ENCODE measurements around the gene LNPEP. TPM values are rescaled to one million over a fixed set of nuclear protein-coding genes. Genes with fewer than 3 reads are reported as not detected.

The LNPEP gene
- total and polyA plus RNA-seq, 2 of the 13 experiments (the other 11 are each of a cell fraction or from before 2014, with no cell fraction given) = 8.0 to 16.9 TPM

- no peak; the same call in 1 of the 2 replicates for TF ChIP-seq SOX5 (CRISPR knock-in tag; IDR thresholded peaks at IDR 0.05; ENCODE audit: borderline replicate concordance)
- TF ChIP-seq, protein P1, sequence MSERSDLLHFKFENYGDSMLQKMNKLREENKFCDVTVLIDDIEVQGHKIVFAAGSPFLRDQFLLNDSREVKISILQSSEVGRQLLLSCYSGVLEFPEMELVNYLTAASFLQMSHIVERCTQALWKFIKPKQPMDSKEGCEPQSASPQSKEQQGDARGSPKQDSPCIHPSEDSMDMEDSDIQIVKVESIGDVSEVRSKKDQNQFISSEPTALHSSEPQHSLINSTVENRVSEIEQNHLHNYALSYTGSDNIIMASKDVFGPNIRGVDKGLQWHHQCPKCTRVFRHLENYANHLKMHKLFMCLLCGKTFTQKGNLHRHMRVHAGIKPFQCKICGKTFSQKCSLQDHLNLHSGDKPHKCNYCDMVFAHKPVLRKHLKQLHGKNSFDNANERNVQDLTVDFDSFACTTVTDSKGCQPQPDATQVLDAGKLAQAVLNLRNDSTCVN (CRISPR knock-in tag; IDR thresholded peaks at IDR 0.05; ENCODE audit: borderline replicate concordance) = peak; percentile 42; the same call in 1 of the 2 replicates
- TF ChIP-seq ZSCAN22 (CRISPR knock-in tag; IDR thresholded peaks at IDR 0.05) = no peak; the same call in 1 of the 2 replicates
- no peak for TF ChIP-seq ZNF33A (CRISPR knock-in tag; IDR thresholded peaks at IDR 0.05; ENCODE audit: borderline replicate concordance)
- TF ChIP-seq EP300 (IDR thresholded peaks at IDR 0.05; ENCODE audit: low read depth in 2 of 2, low read length in 2 of 2) = peak in 1 of 2 experiments; percentile 60; a peak in 1 of 4 replicates
- peak; percentile 11; the same call in 1 of the 2 replicates for TF ChIP-seq EP300 (CRISPR knock-in tag; IDR thresholded peaks at IDR 0.05; ENCODE audit: borderline replicate concordance)
- TF ChIP-seq MEF2D (CRISPR knock-in tag; IDR thresholded peaks at IDR 0.05) = no peak
- no peak for TF ChIP-seq ZNF800 (CRISPR knock-in tag; IDR thresholded peaks at IDR 0.05)
- TF ChIP-seq NONO (IDR thresholded peaks at IDR 0.05) = no peak
- TF ChIP-seq NONO (CRISPR knock-in tag; conservative IDR thresholded peaks at IDR 0.05) = peak; percentile 70
- TF ChIP-seq RFX3 (CRISPR knock-in tag; IDR thresholded peaks at IDR 0.05) = no peak
- 0 out of 2 replicates have a peak, but pooled peaks have one; percentile 19 for TF ChIP-seq ZNF232 (CRISPR knock-in tag; IDR thresholded peaks at IDR 0.05; ENCODE audit: borderline replicate concordance)
- no peak for TF ChIP-seq ZNF7 (CRISPR knock-in tag; IDR thresholded peaks at IDR 0.05)
- TF ChIP-seq KLF6 (CRISPR knock-in tag; IDR thresholded peaks at IDR 0.05) = peak; percentile 45; the same call in 1 of the 2 replicates
- no peak for TF ChIP-seq NR1H2 (CRISPR knock-in tag; IDR thresholded peaks at IDR 0.05; ENCODE audit: borderline replicate concordance, low read depth)
- TF ChIP-seq, protein P2, sequence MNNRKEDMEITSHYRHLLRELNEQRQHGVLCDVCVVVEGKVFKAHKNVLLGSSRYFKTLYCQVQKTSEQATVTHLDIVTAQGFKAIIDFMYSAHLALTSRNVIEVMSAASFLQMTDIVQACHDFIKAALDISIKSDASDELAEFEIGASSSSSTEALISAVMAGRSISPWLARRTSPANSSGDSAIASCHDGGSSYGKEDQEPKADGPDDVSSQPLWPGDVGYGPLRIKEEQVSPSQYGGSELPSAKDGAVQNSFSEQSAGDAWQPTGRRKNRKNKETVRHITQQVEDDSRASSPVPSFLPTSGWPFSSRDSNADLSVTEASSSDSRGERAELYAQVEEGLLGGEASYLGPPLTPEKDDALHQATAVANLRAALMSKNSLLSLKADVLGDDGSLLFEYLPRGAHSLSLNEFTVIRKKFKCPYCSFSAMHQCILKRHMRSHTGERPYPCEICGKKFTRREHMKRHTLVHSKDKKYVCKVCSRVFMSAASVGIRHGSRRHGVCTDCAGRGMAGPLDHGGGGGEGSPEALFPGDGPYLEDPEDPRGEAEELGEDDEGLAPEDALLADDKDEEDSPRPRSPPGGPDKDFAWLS (CRISPR knock-in tag; IDR thresholded peaks at IDR 0.05; ENCODE audit: borderline replicate concordance) = 0 out of 2 replicates have a peak, but pooled peaks have one; percentile 28
- no peak for TF ChIP-seq ZNF451 (CRISPR knock-in tag; IDR thresholded peaks at IDR 0.05)
- no peak for TF ChIP-seq ZNF782 (CRISPR knock-in tag; IDR thresholded peaks at IDR 0.05; ENCODE audit: borderline replicate concordance)
- TF ChIP-seq IRF2 (CRISPR knock-in tag; IDR thresholded peaks at IDR 0.05) = peak; percentile 94
- no peak for TF ChIP-seq PRDM4 (CRISPR knock-in tag; IDR thresholded peaks at IDR 0.05; ENCODE audit: borderline replicate concordance)
- TF ChIP-seq ZSCAN25 (CRISPR knock-in tag; IDR thresholded peaks at IDR 0.05) = peak; percentile 86
- no peak for TF ChIP-seq CREM (IDR thresholded peaks at IDR 0.05)
- TF ChIP-seq CREM (CRISPR knock-in tag; IDR thresholded peaks at IDR 0.05) = no peak
These were observed 947 bp upstream of the LNPEP start (continued) for GRCh38 chr5:96934708-96935558.

All from HepG2 (cell line).